Liver (tissue), 5 donors: ENCODE measurements around the gene AGAP9. TPM values are rescaled to one million over a fixed set of nuclear protein-coding genes. Genes with fewer than 3 reads are reported as not detected.

Experiments
- polyA plus RNA-seq, 2 donors: library from polyadenylated mRNA; stranded (reverse) in 1 of 2; unstranded in 1 of 2; fragments of 200-250 nt in 1 of 2; fragments of >200 nt in 1 of 2; fragmentation: Nextera tagmentation in 1 of 2; extraction: Ambion mirVana in 1 of 2; gene quantifications; one replicate each; pipeline versions ENCODE4 v1.2.1 to v1.2.3, GENCODE V29; 2013 to 2015
- small RNA-seq: library from RNA; depleted of rRNA; stranded (forward); fragments of <200 nt; gene quantifications from one replicate; pipeline ENCODE3, GENCODE V24; 2014
- total RNA-seq, 2 donors: library from RNA; depleted of rRNA; stranded (reverse); fragments of >200 nt; gene quantifications; one replicate each; pipeline ENCODE4 v1.2.3, GENCODE V29; 2014
- donor health status: healthy.
- donor health status: healthy.
- donor health status: healthy.

AGAP9 gene
- total and polyA plus RNA-seq, 4 donors: 1.0 to 10.8 (median 3.3) TPM

Small RNAs within 50 kb of the gene (small RNA-seq; reads per million reads assigned to genes)
- gene AL591684.3 (not detected), gene RNA5SP312 (not detected)

Other genes starting within 250 kb of the AGAP9 start
- gene GDF10, start 223.4 kb downstream of the AGAP9 start, total RNA-seq: under 1 TPM; under 0.01 to 0.28 TPM
- under 1 TPM; 0.08 to 0.14 TPM for gene GDF10, start 223.4 kb downstream of the AGAP9 start, polyA plus RNA-seq
- gene GDF2, start 201.2 kb downstream of the AGAP9 start, total RNA-seq: 10 to 100 TPM in 1 of 2 donors, 1 to 10 TPM in 1; 8.5 to 26.9 TPM
- gene GDF2, start 201.2 kb downstream of the AGAP9 start, polyA plus RNA-seq: 10 to 100 TPM in 1 of 2 donors, 1 to 10 TPM in 1; 5.6 to 20.5 TPM
- gene RBP3, start 175.3 kb downstream of the AGAP9 start, total RNA-seq: not detected
- gene RBP3, start 175.3 kb downstream of the AGAP9 start, polyA plus RNA-seq: not detected
- gene ZNF488, start 139.3 kb downstream of the AGAP9 start, total RNA-seq: under 1 TPM in 1 of 2 donors, not detected in 1; 0.09 TPM
- gene ZNF488, start 139.3 kb downstream of the AGAP9 start, polyA plus RNA-seq: under 1 TPM in 1 of 2 donors, not detected in 1; 0.02 TPM
- 1 to 10 TPM in 1 of 2 donors, under 1 TPM in 1; 0.09 to 1.6 TPM for gene ANXA8, start 39.5 kb downstream of the AGAP9 start, total RNA-seq
- gene ANXA8, start 39.5 kb downstream of the AGAP9 start, polyA plus RNA-seq: 1 to 10 TPM; 1.1 to 1.2 TPM
- gene FAM25G, start 31.9 kb downstream of the AGAP9 start, total RNA-seq: not detected
- gene FAM25G, start 31.9 kb downstream of the AGAP9 start, polyA plus RNA-seq: not detected
- gene SYT15B, start 240.0 kb upstream of the AGAP9 start, total RNA-seq: 1 to 10 TPM in 1 of 2 donors, under 1 TPM in 1; 0.14 to 2.8 TPM
- under 1 TPM; 0.24 to 0.58 TPM for gene SYT15B, start 240.0 kb upstream of the AGAP9 start, polyA plus RNA-seq